Astrocyte of the hippocampus (primary cell): ENCODE results near the gene ANKRD40.
A peak's percentile ranks its signal among the peaks of the same experiment; 100 is the strongest.

Experiments
- DNase-seq: peaks from one replicate; pipeline ENCODE4 v3.0.0; 2011; ENCODE audit warnings: low read depth, low spot score

The ANKRD40 gene

GRCh38 chr17:50668838-50669581 is 38.7 kb downstream of the ANKRD40 start:
- DNase-seq: no peak

DNA sequence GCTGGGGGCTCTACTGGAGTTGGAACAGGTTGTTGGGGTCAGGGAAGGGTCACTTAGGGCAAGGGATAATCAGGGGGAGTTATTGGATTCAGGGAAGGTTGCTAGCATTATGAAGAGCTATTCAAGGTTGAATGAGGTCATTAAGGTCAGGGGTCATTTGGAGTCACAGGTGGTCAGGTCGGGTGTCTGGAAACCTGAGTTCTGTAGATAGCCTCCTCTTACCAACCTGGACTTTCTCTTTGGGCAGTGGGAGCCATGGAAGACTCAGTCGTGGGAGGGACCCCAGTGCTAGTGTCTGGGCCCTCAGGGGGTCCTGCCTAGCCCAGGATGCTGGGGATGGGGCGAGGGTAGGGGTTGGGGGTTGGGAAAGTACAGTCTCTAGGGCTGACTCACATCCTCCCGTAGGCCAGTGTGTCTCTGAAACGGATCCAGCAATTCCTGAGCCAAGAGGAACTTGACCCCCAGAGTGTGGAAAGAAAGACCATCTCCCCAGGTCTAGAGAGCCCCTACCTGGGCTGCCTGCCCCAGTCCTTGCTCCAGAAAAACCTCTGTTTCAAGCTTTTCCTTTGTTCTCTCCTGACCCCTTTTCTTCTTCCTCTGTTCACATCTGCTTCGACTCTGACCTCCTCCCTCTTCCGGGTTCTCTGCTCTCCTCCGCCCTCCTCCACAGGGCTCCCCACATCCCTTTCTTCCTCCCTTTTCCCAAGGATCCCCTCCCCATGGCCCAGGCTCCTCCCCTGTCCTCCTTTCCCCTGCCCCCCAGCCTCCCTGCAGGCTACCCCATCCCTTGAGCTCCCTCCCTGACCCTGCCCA is 39.5 kb downstream of the ANKRD40 start:
- peak; percentile 41 for DNase-seq

DNA sequence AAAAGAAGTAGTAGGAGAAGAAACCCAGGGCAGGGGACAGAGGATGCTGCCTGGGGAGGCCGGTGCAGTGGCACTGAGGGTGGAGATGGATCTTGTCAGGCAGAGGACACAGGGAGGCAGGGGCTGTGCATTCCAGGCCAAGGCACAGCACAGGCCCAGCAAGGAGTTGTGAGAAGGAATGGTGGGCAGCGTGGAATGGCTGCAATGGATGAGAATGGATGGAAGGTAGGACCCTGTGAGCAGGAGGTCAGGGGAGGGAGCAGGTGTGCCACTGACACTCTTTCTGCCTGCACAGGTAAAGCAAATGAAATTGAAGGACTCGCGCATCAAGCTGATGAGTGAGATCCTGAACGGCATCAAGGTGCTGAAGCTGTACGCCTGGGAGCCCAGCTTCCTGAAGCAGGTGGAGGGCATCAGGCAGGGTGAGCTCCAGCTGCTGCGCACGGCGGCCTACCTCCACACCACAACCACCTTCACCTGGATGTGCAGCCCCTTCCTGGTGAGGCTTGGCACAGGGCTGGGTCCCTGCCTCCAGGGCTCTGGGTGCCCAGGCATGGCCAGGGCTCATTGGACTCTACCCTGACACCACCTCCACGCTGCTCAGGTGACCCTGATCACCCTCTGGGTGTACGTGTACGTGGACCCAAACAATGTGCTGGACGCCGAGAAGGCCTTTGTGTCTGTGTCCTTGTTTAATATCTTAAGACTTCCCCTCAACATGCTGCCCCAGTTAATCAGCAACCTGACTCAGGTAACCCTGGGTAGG is 40.3 kb downstream of the ANKRD40 start:
- DNase-seq: no peak

DNA sequence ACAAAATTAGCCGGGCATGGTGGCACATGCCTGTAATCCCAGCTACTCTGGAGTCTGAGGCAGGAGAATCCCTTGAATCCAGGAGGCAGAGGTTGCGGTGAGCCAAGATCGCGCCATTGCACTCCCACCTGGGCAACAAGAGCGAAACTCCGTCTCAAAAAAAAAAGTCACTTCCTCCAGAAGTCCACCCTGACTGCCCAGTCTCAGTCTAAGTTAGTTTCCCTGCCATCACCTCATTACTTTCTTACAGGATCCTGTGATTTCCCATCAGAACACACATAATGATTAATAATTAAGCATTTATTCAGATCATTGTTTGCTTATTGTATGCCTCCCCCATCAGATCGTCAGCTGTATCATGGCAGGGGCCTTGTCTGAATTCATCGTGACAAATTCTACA is 41.4 kb downstream of the ANKRD40 start:
- no peak for DNase-seq

DNA sequence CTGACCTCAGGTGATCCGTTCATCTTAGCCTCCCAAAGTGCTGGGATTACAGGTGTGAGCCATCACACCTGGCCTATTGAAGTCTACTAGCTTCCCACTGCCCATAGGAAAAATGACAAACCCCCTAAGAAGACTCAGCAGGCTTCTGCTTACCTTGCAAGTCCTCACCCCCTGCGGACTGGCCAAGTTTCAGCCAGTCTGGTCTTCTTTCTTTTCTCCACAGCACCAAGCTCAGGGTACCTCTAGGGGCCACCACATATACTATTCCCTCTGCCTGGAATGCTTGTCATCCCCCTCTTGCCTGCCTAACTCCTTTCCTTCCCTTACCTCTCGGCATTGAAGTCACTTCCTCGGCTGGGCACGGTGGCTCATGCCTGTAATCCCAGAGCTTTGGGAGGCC is 41.9 kb downstream of the ANKRD40 start:
- DNase-seq: no peak

DNA sequence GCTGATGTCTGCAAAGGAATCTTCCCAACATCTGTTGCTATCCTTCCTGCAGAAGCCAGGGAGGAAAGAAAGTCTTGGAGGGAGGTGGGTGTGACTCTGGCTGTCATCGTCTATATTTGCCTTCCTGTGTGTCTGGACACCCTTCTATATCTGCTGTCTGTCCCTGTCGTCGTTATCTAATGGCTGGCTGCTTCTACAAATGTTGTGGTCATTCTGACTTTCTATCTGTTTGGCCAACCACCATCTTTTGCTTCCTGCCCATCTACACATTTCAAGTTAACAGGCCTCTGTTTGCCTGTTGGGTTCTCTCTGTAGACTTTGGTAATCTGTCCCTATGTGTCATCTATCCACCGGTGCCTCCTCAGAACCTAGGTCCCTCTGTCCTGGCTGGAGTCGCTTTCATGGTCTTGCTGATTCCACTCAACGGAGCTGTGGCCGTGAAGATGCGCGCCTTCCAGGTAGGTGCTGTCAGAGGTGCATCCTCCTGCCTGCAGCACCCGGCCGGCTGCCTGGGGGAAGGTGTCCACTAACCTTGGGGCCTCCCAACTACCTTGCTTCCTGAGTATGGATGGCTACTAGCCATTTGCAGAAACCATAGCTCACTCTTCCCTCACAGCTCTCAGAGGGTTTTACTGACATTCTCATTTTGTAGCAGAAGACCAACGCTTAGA is 42.8 kb downstream of the ANKRD40 start:
- DNase-seq: no peak

GRCh38 chr17:50663812-50664374 is 43.8 kb downstream of the ANKRD40 start:
- DNase-seq: no peak

GRCh38 chr17:50662632-50663225 is 45.0 kb downstream of the ANKRD40 start:
- DNase-seq: no peak

GRCh38 chr17:50661795-50662391 is 45.8 kb downstream of the ANKRD40 start:
- peak; percentile 83 for DNase-seq

GRCh38 chr17:50661348-50661747 is 46.4 kb downstream of the ANKRD40 start:
- no peak for DNase-seq

DNA sequence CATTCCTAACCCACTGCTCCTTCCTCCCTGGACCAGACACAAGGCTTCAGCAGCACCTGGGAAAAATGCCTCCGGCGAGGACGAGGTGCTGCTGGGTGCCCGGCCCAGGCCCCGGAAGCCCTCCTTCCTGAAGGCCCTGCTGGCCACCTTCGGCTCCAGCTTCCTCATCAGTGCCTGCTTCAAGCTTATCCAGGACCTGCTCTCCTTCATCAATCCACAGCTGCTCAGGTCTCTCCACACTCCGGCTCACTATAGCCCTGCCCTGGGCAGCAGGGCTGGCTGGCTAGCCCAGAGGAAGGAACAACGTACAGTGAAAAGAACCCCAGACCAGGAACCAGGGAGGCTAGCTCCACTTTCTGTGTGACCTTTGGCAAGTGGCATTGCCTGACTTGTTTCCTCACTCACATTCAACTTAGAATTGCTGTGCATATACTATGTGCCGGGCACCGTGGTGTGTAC is 46.8 kb downstream of the ANKRD40 start:
- no peak for DNase-seq

DNA sequence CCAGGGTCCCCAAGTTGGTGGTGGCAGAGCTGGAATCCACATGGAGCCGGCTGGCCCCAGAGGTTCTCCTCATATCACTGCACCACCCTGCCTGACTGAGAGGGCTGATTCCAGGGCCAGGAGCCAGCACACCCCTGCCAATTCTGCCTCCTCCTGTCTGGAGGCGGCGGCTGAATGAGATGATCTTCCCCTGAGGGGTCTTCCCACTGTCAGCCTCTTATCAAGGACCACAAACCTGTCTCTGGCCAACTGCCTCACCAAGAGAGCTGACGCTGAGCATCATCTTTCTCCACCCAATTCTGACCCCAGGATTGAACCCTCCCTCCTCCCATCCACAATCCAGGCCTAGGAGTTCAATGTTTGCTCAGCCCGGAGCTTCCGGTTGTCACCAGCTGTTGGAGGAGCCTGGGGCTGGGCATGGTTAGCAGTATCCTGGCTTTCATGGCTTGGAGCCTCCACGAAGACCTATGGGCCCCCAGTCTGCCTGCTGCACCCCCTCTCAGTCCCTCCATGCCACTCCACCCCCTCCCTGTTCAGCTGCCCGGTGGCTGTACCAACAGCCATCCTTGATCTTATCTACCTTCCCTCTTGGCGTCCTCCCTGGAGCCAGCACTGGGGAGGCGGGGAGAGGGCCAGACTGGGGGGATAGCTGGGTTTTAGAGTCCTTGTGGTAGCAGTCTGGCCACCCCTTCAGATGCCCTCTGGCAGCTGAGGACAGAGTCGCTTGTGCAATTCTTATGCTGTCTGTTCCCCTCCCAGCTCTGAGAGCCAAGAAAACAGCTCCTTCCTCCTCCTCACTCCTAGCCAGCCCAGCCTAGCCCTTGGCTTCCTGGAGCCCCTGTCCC is 47.5 kb downstream of the ANKRD40 start:
- no peak for DNase-seq

DNA sequence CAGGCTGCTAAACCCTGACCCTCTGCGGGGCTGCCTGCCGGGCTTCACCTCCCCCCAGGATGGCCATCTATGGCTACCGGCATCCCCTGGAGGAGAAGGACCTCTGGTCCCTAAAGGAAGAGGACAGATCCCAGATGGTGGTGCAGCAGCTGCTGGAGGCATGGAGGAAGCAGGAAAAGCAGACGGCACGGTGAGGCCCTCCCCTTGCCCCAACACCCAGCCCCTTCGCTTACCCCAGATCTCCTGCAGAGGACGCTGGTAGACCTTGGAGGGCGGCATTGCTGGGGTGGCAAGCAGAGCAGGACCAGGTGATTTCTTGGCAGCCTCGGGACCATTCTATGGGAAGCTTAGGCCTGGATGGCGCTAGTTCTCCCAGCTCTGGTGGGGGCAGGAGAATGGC is 48.5 kb downstream of the ANKRD40 start:
- no peak for DNase-seq

DNA sequence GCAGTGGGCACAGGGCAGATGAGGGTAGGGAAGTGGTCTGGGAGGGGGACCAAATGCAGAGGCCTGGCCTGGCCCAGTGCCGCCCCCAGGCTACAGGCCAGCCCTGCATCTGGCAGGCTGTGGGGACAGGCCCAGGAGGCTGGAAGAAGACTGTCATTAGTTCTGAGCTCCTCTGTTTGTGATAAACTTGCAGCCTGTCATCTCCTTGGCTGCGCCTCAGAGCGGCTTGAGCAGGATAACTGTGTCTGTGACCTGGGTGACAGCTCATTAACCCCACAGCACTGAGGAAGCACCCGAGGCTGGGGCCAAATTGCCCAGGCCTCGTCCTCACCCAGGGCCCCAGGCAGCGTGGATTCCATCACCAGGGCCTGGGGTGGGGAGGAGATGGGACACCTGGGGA is 49.1 kb downstream of the ANKRD40 start:
- DNase-seq: no peak

- DNase-seq: no peak
Observed at GRCh38 chr17:50657627-50658026, 50.1 kb downstream of the ANKRD40 start.

DNA sequence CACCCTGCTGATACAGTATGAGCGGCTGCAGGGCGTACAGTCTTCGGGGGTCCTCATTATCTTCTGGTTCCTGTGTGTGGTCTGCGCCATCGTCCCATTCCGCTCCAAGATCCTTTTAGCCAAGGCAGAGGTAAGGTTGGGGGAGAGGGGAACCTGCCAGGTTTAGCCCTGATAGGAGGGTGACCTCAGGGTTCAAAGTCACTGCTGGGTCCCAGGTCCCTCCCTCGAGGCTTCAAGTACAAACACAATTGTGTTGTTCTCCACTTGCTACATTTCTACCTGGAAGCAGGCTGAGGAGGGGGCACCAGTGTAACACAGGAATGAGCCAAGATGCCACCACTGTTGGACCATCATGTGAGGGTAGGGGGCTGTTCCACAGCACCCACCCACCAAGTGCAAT is 50.7 kb downstream of the ANKRD40 start:
- no peak for DNase-seq

DNA sequence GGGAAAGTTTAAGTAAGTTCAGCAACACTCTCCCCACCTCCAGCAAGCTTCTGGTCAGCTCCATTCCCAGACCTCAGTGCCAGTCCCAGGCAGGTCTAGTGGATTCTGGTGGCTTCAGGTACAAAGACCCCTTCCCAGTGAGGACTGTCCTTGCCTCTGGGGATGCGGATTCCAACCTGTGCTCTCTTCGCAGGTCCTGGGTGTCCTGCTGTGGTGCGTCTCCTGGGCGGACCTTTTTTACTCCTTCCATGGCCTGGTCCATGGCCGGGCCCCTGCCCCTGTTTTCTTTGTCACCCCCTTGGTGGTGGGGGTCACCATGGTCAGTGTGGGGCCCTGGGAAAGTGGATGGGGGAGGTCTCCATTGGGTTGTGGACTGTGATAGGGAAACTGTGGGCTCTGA is 51.2 kb downstream of the ANKRD40 start:
- no peak for DNase-seq

- DNase-seq: no peak
Observed at GRCh38 chr17:50653738-50654137, 54.0 kb downstream of the ANKRD40 start.

DNA sequence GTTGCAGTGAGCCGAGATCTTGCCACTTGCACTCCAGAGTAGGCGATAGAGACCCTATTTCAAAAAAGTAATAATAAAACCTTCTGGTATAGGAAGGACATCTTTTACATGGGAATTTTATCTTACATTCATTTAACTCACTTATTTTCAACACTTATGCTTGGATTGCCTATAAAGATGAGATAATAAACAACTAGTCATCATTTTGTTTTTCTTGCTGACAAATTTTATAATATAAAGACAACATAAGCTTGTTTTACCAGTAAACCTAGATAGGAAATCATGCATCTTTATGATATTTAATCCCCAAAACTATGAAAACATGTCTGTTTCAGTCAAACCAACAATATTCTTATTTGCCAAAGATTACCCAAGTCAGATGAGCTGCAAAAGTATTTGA is 56.1 kb downstream of the ANKRD40 start:
- no peak for DNase-seq
